ENCODE data around the gene SCNM1. TPM values are rescaled to one million over a fixed set of nuclear protein-coding genes. Genes with fewer than 3 reads are reported as not detected.
A peak's percentile ranks its signal among the peaks of the same experiment; 100 is the strongest.

The SCNM1 gene
- total RNA-seq, 1 experiment from 2014 or later: 110 TPM

DNA sequence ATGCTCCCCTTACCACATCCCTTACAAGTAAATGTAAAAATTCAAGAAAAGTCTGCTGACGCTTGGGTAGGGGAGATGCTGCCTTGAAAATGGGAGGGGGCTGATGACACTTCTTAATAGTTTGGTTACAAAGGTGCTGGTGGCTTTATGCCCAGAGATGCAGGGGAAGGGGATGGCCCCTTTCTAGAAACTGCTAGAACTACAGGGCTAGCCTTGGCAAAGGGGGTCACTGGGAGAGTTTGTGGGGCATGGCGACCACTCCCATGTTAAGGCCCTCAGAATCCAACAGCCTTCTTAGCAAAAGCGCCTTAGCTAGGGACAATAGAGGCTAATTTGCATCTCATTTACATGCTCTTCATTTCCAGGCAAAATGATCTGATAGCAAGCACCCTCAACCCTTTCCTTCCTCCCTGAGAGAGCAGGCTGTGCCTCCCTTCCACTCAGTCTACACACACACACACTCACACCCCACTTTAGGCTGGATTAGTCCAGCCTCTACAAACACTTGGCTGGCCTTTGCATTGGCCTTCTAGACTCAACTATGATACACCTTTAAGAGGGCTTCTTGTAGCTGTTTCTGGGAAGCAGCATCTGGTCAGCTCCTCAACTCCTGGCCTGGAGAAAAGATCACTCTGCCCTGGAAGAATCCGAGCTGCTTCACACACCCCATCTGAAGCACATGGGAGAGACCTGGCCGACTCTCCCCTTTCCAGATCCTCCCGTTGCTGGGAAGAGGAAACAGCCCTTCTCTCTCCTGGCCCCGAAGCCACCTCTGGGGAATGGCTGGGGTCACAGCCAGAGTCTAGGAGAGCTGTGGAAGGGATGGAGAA lies 21.3 kb upstream of the SCNM1 start:
- no peak for DNase-seq (ENCODE audit: low read depth, low spot score)
- in situ Hi-C loops (cut with HindIII; ENCODE audit: low pct_unique_long_range_greater_than_20kb, low sequenced_read_pairs): no loop called here

- in situ Hi-C loops (cut with HindIII; ENCODE audit: low pct_unique_long_range_greater_than_20kb, low sequenced_read_pairs): no loop called here
- DNase-seq (ENCODE audit: low read depth, low spot score): no peak
These were observed 20.5 kb upstream of the SCNM1 start for GRCh38 chr1:151145304-151146071.

DNA sequence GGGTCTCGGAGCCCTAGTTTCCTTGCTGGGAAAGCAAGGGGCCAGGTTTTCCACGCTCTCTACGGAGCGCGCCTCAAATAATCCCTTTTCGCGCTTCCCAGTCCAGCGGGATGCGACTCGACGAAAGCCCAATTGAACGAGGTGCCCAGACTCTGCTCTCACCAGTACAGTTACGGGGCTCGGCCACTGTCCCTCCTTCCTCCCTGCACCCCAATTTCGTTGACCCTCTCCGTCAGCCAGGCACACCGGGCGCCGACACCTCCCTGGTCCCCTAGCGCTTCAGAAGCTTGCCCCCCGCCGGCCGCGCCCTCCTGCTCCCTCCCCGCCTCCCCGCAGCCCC lies 19.9 kb upstream of the SCNM1 start:
- in situ Hi-C loops (cut with HindIII; ENCODE audit: low pct_unique_long_range_greater_than_20kb, low sequenced_read_pairs): no loop called here

DNA sequence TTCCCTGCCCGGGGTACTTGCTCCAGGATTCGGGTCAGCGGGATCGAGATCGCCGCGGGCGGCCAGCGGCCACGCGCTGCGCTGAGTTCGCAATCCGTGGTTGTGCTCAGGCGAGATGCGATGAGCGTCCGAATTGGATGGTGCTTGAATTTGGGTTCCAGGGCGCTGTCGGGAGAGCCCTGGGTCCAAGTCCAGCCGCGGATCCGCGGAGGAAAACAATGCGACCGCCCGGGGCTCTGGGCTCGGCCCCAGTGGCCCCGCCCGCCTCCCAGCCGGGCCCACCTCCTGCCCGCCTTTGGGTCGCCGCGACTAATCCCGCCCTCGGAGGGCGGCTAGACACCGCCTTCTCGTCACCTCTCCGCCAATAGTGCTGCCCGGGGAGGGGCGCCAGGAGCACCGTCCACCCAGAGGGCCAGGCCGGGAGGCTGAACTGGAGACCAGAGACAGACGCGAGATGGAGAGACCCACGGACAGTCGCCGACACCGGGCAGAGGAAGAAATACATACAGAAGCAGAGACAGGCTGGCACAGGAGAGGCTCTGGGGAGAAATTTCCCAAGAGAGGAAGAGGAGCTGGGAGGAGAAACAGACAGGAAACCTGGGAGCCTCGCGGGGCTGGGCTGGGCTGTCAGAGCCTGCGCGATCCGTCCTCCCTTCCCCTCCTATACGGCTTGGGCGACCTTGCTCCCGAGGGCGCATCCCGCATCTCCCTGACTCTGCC lies 19.4 kb upstream of the SCNM1 start, which contains the start of gene SEMA6C:
Gene SEMA6C, minus strand, starts transcription at position 220 of the 720 bp plus-strand sequence. CDS start 4,010 bp downstream, outside the sequence.
- in situ Hi-C loops (cut with HindIII; ENCODE audit: low pct_unique_long_range_greater_than_20kb, low sequenced_read_pairs): no loop called here

More for the DNA sequence above, 19.9 kb upstream of the SCNM1 start:
- no peak for DNase-seq (ENCODE audit: low read depth, low spot score)

DNA sequence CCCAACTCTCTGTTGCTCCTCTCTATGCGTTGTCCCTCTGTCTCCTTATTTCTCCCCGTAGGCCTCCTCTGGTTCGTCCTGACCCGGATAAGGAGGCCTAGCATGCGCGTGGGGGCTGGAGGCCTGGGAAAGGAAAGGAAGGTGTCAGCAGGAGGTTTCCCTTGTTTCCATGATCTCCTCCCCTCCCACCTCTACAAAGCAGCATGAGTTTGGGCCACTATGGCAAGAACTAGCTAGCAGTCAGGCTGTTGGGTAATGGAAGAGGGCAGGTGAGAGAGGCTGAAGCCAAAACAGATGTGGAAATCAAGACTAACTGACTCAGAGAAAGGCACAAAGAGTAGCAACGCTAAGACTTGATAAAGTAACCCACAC lies 18.8 kb upstream of the SCNM1 start:
- in situ Hi-C loops (cut with HindIII; ENCODE audit: low pct_unique_long_range_greater_than_20kb, low sequenced_read_pairs): no loop called here
- no peak for DNase-seq (ENCODE audit: low read depth, low spot score)

More for the DNA sequence above, 19.4 kb upstream of the SCNM1 start, which contains the start of gene SEMA6C:
- DNase-seq (ENCODE audit: low read depth, low spot score): peak; percentile 92

GRCh38 chr1:151147665-151148064 lies 18.3 kb upstream of the SCNM1 start:
- in situ Hi-C loops (cut with HindIII; ENCODE audit: low pct_unique_long_range_greater_than_20kb, low sequenced_read_pairs): no loop called here
- no peak for DNase-seq (ENCODE audit: low read depth, low spot score)

DNA sequence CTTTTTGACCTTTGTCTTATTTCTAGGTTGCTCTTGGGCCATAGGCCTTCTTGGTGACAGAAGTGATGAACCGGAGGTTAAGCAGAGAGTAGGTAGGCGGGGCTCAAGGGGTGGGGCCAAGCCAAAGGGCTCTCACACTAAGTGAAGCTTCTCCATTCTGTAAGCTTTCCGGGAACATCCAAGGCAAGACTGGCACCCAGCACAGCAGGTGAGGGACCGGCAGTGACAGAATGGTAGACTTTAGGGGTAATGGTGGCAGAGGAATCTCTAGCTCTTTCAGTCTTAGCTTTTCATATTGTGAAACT lies 9.5 kb upstream of the SCNM1 start, which contains the start of gene TNFAIP8L2:
Gene TNFAIP8L2, plus strand, starts transcription at position 135 of the 305 bp plus-strand sequence. CDS start 2,049 bp downstream, outside the sequence.
- in situ Hi-C loops (cut with HindIII; ENCODE audit: low pct_unique_long_range_greater_than_20kb, low sequenced_read_pairs): loop anchor here (10.0 kb wide), 1 partner anchor 62 kb away; no protein-coding TSS in a partner anchor
- peak; percentile 50 for DNase-seq (ENCODE audit: low read depth, low spot score)

- DNase-seq (ENCODE audit: low read depth, low spot score): no peak
- in situ Hi-C loops (cut with HindIII; ENCODE audit: low pct_unique_long_range_greater_than_20kb, low sequenced_read_pairs): loop anchor here (10.0 kb wide), 1 partner anchor 62 kb away; no protein-coding TSS in a partner anchor
These were observed 8.8 kb upstream of the SCNM1 start for GRCh38 chr1:151157067-151157531.

DNA sequence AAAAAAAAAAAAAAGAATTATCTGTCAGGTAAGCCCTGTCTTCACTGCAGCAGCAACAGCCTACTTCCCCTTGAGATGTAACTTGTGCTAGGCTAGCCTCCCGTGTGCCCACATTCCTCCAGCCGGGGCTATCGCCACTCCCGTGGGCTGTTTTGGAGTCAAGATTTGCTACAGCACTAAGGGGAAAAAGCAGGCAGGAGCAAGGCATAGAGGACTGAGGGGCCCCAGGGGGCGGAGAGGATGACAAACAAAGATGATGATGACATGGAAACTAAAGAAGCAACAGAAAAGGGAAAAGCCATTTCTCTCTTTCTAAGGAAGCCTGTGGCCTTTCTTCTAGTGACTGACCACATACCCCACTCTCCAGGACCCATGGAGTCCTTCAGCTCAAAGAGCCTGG lies 7.6 kb upstream of the SCNM1 start:
- no peak for DNase-seq (ENCODE audit: low read depth, low spot score)
- in situ Hi-C loops (cut with HindIII; ENCODE audit: low pct_unique_long_range_greater_than_20kb, low sequenced_read_pairs): loop anchor here (10.0 kb wide), 1 partner anchor 64 kb away; no protein-coding TSS in a partner anchor

GRCh38 chr1:151158751-151159251 lies 7.1 kb upstream of the SCNM1 start:
- in situ Hi-C loops (cut with HindIII; ENCODE audit: low pct_unique_long_range_greater_than_20kb, low sequenced_read_pairs): loop anchor here (10.0 kb wide), 1 partner anchor 64 kb away; no protein-coding TSS in a partner anchor
- no peak for DNase-seq (ENCODE audit: low read depth, low spot score)

- no peak for DNase-seq (ENCODE audit: low read depth, low spot score)
- in situ Hi-C loops (cut with HindIII; ENCODE audit: low pct_unique_long_range_greater_than_20kb, low sequenced_read_pairs): loop anchor here (10.0 kb wide), 1 partner anchor 65 kb away; no protein-coding TSS in a partner anchor
These were observed 6.6 kb upstream of the SCNM1 start for GRCh38 chr1:151159373-151159772.

- in situ Hi-C loops (cut with HindIII; ENCODE audit: low pct_unique_long_range_greater_than_20kb, low sequenced_read_pairs): no loop called here
- DNase-seq (ENCODE audit: low read depth, low spot score): no peak
These were observed 1.1 kb upstream of the SCNM1 start for GRCh38 chr1:151164732-151165280.

DNA sequence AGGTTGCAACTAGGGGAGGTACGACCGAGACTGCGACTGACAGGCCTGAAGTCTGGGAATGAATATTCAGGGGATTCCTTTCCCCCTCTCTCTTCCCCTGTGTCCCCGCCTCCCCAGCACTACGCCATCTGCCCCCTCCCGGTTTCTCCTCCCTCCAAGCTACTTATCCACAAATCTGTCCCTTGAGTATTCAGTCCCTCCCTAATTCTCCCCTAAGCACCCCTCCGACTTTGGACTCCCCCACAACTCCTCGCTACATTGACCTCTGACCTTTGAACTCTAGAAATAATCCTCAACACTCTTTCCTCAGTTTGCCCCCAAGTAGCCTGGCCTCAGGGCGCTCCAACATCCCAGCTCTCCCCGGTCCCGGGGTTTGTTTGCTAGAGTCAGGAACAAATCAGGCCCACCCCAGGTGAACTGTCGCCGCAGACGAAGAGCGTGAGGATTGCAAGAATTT lies 635 bp upstream of the SCNM1 start:
- peak; percentile 32 for DNase-seq (ENCODE audit: low read depth, low spot score)
- in situ Hi-C loops (cut with HindIII; ENCODE audit: low pct_unique_long_range_greater_than_20kb, low sequenced_read_pairs): no loop called here

- in situ Hi-C loops (cut with HindIII; ENCODE audit: low pct_unique_long_range_greater_than_20kb, low sequenced_read_pairs): no loop called here
- DNase-seq (ENCODE audit: low read depth, low spot score): peak; percentile 63
These were observed 587 bp downstream of the SCNM1 start for GRCh38 chr1:151166505-151166956.

GRCh38 chr1:151167116-151167515 lies 1.2 kb downstream of the SCNM1 start:
- in situ Hi-C loops (cut with HindIII; ENCODE audit: low pct_unique_long_range_greater_than_20kb, low sequenced_read_pairs): no loop called here
- no peak for DNase-seq (ENCODE audit: low read depth, low spot score)

DNA sequence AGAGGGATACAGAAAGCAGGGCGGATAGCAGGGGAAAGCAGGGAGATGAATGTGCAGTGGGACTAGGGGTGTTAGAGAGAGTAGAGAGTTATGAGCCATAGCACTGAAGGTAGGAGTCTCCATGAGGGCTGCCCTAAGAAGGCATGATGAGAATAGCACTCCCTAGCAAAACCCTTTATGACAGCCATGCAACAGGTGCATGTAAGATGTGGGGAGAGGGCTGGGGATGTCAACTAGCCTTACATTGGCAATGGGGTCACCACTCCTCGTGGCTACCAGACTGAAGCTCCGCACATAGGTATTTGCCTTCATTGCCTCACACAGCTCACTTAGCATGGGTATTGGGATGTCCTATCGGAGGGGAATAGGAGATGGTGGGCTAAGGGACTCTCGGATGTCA lies 5.2 kb downstream of the SCNM1 start:
- in situ Hi-C loops (cut with HindIII; ENCODE audit: low pct_unique_long_range_greater_than_20kb, low sequenced_read_pairs): no loop called here
- no peak for DNase-seq (ENCODE audit: low read depth, low spot score)

All from SK-MEL-5 (cell line).